Pulmonary artery endothelial cell (primary cell): ENCODE data around the gene CCDC74B. TPM values are rescaled to one million over a fixed set of nuclear protein-coding genes. Genes with fewer than 3 reads are reported as not detected.
"Not testable (repeated sequence)": the region's sequence is repeated elsewhere in the genome, so short reads cannot be mapped to it uniquely, and the experiment has no call there.

Experiments
- DNase-seq: peaks from one replicate; pipeline ENCODE4 v3.0.0-alpha.2; 2011; ENCODE audit warnings: low read depth, low spot score
- total RNA-seq: library from RNA; depleted of rRNA; stranded (reverse); fragments of >200 nt; gene quantifications from 2 replicates; pipeline ENCODE4 v1.2.3, GENCODE V29; 2014

CCDC74B gene
- total RNA-seq, 1 donor from 2014 or later, result 1.2 TPM

DNA sequence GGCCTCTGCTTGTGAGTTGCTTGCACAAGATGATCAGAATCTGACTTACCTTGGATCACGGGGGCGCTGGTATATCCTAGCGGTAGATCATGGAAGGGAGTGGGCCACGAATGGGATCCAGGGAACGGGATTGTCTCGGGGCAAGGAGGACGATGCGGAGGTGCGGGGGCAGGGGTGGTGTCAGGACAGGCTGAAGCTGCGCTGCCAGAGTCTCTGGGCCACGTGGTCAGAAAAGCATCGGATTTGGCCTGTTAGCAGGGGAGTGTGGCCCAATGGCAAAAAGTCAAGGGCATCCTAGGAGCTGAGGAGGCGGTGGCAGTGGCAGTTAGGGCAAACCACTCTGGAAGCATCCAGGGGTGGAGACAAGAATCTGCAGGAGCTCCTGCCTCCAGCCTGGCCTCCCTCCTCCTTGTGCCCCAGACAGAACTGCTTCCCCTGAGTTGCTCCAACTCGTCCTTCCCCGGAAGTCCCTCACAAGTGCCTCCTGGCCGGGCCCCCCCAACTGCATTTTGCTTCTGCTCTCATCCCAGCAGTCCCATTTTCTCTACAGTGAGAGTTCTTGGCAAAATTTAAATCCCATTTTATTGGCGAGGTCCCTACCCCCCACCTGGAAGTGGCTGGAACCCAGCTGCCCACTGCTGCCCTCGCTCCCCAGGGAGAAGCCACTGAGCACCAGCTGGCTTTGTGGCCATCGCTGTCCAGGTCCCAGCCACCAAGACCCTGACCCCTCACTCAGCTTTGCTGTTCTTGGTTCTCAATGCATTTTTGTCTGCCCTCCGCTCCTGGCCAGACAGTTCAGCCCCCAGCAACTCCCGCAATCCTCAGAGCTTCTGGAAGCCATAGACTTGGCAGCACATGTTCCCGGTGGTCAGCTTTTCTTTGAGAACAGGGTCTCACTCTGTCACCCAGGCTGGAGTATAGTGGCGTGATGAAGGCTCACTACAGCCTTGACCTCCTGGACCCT lies 5.6 kb upstream of the CCDC74B start:
- no peak for DNase-seq

DNA sequence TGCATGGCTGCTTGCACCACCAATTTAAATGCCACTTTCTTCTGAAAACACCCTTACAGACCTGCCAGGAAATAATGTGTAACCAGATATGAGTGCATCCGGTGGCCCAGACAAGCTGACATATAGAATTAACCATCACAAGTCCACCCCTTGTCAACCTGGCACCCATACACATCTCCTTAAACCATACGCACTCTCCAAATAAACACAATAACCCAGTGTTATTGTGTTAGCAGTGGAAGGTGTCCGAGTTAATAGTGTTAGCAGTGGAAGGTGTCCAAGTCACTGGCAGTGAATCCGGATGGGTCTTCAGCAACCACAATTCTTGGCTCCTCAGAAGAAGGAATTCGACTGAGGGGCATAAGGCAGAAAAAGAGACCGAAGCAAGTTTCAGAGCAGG lies 3.6 kb upstream of the CCDC74B start:
- DNase-seq, result not testable (repeated sequence)

DNA sequence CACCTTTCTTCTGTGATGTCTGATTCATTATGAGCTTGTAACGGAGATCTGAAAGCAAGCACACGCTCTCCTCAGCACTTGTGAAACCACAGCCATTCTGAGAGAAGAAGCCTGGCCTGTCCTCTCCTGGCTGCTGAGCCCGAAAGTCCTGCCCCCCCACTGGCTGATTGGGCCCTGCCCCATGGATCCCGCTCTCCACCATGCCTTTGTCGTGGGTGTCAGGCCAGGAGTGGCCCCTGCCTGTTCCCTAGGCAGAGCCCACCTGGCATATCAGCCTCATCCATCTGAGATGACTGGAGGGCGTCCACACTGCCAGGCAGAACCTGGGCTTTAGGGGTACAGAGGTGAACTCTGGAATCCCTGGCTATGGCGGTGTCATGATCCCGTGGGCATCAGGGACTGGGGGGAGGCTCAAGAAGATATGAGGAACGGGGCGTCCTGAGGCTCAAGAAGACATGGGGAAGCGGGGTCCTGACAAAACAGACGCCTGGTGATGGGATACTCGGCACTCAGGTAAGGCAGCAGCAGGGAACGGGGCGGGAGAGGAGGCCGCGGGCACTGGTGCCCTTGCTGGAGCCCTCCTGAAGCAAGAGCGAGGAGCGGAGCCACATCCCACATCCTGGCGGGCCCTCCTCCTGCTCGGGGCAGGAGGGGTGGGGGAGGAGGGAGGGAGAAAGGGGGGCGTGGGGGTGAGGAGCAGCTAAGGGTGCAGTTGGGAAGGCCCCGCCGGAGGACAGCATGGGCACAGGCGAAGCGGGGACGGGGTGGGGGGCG lies 1.5 kb downstream of the CCDC74B start:
- not testable (repeated sequence) for DNase-seq

DNA sequence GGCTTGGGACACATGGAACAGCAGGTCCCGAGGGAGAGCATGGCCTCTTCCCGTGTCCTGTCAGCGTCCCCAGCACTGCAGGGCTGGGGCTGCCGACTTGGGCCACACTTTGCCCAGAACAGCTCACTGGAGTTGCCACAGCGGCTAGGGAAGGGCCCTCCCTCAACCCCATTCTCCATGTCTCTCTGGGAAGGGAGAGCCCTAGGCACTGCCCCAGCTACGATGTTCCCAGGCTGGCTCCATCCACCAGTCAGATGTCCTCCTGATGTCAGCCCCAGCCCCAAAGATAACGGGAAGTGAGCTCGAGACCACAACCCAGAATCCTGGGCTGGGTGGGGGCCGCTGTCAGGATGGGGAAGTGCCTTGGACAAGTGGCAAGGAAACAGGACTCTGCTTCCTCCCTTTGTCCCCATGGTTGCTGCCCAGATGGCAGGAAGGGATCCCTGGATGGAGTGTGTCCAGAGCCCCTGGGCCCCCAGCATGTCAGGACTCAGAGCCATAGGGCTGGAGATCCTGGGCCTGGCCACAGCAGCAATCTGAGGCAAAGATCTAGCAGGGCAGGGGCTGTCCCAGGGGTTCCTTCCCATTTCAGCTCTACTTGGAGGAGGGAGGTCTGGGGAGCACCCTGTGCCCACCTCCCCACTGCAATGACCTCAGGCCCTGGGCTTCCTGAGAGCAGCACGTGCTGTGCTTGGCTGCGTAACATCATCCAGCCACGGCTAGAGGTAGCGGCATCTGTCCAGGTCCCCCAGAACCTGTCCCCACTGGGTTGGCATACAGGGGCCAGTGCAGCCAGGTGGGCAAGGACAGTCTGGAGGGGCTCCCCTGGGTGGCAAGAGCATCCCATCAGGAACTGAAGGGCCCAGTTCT lies 2.3 kb downstream of the CCDC74B start:
- DNase-seq, result not testable (repeated sequence)

DNA sequence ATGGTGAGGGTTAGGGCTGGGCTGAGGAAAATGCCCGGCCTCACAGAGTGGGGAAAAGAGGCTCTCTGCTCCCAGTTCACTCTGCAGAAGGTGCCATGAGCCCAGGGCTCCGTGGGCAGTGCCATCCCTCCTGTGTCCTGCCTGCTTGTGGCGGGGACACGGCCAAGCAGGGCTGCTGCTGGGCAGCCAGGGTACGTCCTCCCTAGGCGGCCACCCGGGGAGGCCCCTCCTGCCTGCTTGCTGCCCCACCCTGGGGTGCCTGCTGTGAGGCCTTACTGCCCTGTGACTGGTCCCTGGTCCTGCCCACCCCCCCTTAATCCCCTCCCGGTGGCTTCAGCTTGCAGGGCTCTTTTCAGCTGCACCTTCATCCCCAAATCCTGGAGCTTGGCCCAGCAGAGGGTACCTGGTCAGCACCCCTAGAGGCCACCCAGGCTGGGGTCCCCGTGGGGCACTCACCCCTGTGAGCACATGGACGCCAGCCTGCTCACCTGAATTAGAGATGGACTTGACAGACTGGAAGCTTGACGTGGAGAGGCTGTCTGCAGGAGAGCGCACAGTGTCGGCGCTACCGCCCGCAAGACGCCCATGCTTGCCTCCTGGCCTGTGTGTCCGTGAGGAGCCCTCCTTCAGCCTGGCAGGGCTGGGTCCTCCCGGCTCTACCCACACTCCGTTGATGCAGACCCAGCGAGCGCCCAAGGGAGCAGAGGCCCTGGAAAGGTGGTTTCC lies 3.1 kb downstream of the CCDC74B start:
- DNase-seq, result not testable (repeated sequence)

DNA sequence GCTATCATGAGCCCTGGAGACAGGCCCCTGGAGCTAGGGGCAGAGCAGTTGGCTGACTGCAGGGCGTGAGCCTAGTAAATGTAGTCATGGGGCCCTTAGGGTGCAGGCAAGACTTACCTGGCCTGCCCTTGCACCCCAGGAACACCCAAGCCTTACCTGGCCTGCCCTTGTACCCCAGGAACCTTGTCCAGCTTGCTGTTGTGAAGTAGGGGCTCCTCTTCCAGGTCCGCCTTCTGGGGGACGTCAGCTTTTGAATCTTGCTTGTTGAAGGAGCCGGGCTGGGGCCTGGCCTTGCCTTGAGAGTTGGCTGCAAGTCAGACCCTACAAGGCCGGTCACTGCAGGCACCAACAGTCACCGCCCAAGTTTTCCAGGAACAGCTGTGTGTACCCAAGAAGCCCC lies 3.9 kb downstream of the CCDC74B start:
- not testable (repeated sequence) for DNase-seq

DNA sequence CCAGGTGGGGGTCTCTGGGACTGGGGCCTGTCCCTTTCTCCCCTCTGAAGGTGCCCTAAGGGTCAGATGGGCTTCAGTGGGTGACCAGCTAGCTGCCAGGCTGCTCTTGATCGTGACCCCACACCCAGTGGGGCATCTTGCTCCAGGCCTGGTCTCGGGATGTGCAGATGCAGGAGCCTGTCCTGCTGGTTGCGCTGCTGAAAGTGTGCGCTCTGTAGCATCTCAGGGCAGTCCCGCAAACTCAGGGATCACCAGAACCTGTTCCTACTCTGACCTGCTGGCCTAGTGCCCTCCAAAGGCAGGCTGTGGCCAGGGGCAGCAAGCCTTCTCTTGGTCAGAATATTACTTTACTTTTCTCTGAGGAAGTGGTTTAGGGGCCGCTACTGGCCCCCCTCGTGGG lies 4.4 kb downstream of the CCDC74B start:
- DNase-seq, result not testable (repeated sequence)

DNA sequence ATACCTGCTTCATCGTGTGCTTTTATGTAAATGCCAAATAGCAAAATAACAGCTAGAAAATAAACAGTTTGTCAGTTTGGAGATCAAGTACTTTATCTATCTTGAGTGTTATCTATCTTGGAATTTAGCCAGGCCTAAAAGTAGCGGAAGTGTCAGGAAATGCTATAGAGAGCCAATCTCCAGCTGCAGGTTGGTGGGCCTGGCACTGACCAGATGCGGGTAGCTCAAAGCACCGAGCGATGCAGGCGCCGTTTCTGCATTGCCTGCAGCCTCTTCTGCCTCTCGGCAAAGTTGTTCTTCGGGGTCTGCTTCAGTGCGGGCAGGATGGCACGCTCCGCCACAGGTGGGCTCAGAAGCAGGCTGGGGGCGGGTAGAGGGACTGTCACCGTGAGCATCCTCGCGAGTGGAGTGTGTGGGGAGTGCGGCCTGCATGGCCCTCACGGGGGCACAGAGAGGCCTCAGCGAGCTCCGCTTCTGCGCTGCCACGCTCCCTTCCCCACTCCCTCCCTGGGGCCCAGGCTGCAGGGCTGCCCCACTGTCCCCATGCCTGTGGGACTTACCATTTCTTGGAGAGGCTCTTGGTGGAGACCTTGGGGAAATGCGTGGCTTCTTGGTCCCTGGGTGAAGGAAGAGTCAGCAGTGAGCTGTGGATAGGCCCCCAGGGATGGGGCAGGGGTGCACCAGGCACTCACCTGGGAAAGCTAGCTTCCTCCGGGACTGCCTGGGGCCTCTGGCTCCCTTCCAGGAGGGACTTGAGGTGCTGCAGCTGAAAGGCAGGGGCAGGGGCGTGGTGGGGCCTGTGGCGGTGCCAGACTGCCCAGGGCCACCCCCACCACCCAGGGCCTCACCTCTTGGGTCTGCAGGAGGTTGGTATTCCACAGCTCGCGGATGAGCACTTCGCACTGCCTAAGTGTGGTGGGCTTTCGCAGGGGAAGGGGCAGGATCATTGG lies 5.3 kb downstream of the CCDC74B start:
- DNase-seq, result not testable (repeated sequence)

DNA sequence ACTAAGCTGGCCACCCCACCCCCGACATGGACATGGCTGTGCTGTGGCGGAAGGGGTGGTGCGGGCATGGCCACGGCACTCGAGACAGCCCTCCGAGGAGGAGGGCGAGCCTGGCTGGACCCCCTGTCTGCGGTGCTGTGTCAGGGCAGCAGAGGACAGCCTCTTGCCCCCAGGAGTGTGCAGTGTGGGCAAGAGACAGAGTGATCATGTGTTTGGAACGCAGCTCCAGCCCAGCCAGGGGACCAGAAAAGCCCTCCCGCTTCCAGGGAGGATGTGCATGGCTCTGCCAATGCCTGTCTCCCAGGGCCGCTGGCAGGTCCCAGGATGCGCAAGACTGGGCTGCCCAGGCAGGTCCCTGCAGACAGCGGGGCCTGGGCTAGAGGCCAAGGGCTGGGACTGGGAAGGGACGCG lies 6.1 kb downstream of the CCDC74B start:
- DNase-seq, result not testable (repeated sequence)

DNA sequence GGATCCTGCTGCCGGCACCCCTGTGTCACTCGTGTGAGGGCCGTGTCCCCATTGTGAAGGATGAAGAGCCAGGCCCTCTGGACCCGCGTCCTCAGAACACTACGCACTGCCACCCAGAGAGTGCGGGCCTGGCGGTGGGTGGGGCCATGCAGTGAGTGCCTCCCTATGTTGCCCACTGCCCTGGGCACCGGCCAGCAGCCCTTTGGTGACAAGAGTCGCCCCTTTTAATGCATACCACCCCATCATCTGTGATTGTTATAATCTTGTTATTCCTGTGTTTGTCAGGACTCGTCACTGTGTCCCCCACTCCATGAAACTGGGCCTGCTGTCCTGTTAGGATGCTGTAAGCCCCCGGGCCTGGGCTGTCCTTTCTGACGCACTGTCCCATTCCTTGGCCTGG lies 6.6 kb downstream of the CCDC74B start:
- not testable (repeated sequence) for DNase-seq

DNA sequence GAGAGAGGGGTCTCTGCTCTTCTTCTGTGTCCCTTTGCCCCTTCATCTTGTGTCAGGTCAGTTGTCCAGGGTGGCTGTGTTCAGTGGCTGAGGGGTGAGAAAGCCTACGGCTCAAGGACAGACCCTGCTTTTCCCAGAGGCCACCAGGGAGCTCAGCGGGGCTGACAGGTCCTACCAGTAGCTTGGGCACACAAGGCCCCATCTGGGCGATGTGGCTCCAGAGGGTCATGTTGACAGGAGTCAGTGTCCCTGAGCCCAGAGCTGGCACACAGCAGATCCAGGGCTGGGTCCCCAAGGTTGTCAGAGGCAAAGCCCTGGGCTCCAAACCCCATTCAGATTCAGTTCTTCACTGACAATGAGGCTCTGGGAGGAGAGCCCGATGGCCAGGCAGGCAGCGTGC lies 7.8 kb downstream of the CCDC74B start:
- DNase-seq, result not testable (repeated sequence)

DNA sequence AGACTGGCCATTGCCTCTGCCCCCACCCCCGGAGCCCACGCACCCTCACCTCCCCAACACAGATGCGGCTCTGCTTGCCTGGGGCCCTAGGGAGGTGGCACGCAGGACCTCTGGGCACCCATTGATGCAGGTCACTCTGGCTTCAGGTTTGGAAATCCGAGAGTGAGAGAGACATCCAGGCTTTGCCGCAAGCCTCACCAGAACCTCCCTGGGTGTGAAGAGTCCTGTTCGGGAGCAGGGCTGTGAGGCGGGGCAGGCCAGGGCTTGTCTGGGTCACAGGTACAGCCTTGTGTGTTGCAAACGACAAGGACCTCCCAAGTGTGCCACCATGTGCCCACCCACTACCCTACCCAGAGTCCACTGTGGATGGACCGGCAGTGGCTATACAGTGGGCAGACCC lies 8.4 kb downstream of the CCDC74B start:
- not testable (repeated sequence) for DNase-seq

DNA sequence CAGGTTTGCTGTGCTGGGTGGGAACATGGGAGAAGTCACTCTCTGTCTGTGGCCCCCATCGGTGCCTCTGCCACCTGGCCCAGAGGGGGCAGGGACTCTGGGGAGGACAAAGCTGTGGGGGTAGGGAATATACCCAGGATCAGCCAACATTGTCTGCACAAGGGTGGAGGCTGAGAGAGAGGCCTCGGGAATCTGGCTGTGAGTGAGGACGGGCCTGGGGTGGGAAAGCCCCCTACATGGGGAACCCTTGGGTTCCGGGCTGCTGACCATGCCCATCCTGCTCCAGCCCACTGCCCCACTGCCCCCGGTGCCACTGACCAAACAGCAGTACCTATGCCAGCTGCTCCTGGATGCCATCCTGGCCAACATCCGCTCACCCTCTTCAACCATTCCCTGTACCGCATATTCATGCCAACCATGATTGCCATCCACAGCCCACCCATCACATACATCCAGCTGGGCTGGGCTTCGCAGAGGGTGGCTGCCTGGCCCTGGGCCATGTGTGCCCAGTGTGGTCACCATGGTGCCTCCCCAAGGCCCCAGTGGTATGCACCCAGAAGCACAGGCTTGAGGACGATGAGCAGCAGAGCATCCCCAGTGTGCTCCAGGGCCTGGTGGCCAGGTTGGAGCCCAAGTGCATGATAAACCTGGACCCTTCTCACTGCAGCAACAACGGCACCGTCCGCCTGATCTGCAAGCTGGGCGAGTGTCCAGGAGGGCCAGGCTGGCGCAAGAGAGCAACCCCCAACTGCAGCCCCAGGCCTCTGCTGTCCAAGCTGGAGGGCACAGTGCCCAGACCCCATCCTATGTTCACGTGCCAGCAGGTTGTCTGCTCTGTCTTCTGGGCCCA lies 9.0 kb downstream of the CCDC74B start:
- DNase-seq, result no peak

DNA sequence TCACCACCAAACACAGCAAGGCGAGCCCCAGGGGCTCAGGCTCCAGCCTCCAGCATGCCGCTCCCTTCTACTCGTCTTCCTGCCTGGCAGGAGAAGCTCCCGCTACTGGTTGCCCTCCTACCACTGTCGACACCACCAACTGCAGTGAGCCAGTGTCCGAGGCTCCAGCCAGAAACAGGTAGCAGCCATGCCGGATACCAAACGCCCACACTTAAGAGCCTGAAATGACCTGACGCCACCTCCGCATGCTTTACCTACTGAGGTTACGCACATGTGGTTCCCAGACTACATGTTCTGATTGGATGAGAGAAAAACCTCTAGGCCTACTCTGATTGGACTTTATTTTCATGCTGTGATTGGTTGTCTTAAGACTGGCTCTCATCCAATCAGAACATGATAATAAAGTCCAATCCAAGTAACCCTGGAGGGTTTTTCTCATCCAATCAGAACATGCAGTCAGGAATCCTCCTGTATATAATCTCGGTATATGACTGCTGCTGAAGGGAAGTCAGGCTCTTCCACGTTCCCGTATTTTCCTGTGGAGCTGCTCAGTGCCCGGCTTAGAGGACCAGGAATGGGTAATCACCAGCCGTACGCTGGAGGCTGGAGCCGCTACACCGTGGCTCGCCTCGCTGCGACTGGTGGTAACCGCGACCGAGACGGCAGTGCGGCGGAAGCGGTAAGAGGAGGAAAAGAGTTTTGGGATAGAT lies 15.6 kb downstream of the CCDC74B start, which contains the start of gene POTEF:
Gene POTEF (minus strand): TSS at position 103 of the 710 bp plus-strand sequence. CDS start 8,707 bp downstream, outside the sequence.
- not testable (repeated sequence) for DNase-seq

DNA sequence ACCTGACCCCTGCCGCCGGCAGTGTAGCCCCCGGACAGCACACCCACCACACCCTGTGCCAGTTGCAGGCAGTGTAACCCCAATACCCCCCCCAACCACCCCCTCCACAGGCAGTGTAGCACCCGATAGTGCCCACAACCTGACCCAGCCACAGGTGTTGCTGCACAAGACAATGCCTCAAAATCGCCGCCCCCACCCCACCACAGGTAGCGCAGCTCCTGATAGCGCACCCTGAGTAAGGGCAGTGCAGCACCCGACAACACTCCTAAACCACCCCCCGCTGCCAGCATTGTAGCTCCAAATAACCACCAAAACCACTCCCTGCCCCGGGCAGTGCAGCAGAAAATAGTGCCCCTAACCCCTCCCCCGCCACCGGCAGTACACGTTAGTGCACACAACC lies 16.4 kb downstream of the CCDC74B start:
- not testable (repeated sequence) for DNase-seq

DNA sequence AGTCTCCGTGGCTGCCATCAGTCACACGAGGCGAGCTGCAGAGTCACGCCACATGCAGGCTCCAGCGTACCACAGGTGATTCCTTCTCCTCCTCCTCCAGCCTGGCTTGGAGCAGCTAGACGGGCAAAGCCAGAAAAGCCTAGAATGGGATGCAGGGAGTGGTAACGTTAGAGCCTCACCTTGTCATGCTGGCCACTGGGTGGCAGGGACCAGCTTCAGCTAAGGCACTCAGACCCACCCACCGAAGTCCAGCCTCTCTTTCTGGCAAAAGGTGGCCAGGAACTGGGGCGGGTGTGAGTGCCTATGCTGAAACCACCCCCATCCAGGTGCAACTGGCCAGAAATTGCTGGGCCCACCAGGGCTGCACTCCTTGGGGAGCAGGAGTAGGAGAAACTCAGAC lies 17.2 kb downstream of the CCDC74B start:
- not testable (repeated sequence) for DNase-seq

DNA sequence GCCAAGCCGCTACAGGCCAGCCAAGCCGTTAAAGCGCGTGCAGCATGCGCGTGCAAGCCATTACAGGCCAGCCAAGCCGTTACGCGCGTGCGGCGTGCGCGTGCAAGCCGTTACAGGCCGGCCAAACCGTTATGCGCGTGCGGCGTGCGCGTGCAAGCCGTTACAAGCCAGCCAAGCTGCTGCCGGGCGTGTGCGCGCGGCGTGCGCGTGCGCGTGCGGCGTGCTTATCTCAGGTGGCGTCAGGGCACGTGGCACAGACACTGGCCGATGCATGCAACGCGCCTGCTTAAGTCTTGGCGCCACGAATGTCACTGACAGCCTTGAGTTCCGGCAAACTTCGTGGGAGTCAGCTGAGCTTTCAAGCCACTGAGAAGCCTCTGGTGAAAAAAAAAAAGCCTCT lies 24.0 kb downstream of the CCDC74B start:
- DNase-seq, result not testable (repeated sequence)
